Upper lobe of left lung (tissue), 6 donors: Measurements from ENCODE around the gene NCBP1. TPM values are rescaled to one million over a fixed set of nuclear protein-coding genes. Genes with fewer than 3 reads are reported as not detected.
A peak's percentile ranks its signal among the peaks of the same experiment; 100 is the strongest.

Source experiments
- ATAC-seq, 2 donors: fragments of 200-7000 bp; cut with Tn5 transposase; one replicate each; pipeline ENCODE4 v1.9.1; 2022; ENCODE audit warnings: mild to moderate bottlenecking in 2 of 2, moderate library complexity in 2 of 2; ENCODE audit not compliant: low FRiP score in 2 of 2
- DNase-seq, 2 donors: peaks; one replicate each; pipeline ENCODE4 v3.0.0-alpha.2; 2019 to 2020
- H3K27ac ChIP-seq, 4 donors: fragments of 200-600 bp; sonication (generic); one replicate each; pipeline ENCODE4 v1.5.1; 2016 to 2019
- H3K27me3 ChIP-seq, 4 donors: fragments of 200-600 bp; sonication (generic); one replicate each; pipeline ENCODE4 v1.5.1; 2017 to 2019
- H3K36me3 ChIP-seq, 4 donors: fragments of 200-600 bp; sonication (generic); one replicate each; pipeline ENCODE4 v1.5.1; 2016 to 2019
- H3K4me1 ChIP-seq, 4 donors: fragments of 200-600 bp; sonication (generic); one replicate each; pipeline ENCODE4 v1.5.1; 2018 to 2019
- H3K4me3 ChIP-seq, 4 donors: fragments of 200-600 bp; sonication (generic); one replicate each; pipeline ENCODE4 v1.5.1; 2017 to 2019; ENCODE audit warnings: mild to moderate bottlenecking in 2 of 4, moderate library complexity in 1 of 4
- H3K9me3 ChIP-seq, 4 donors: fragments of 200-600 bp; sonication (generic); one replicate each; pipeline ENCODE4 v1.5.1; 2018 to 2019
- EP300 ChIP-seq, 4 donors: sonication (generic); formaldehyde crosslinking; IDR thresholded peaks; one replicate each; pipeline ENCODE4 v1.5.1; 2017; ENCODE audit warnings: antibody characterized with exemption in 4 of 4, control low read depth in 2 of 4
- POLR2A ChIP-seq, 4 donors: fragments of 450-650 bp; IDR thresholded peaks; one replicate each; pipeline ENCODE4 v1.5.1; 2016 to 2017; ENCODE audit warnings: antibody characterized with exemption in 4 of 4, mild to moderate bottlenecking in 2 of 4
- POLR2AphosphoS5 ChIP-seq, 2 donors: sonication (generic); formaldehyde crosslinking; IDR thresholded peaks; one replicate each; pipeline ENCODE4 v1.5.1; 2017; ENCODE audit warnings: antibody characterized with exemption in 2 of 2
- WGBS, 2 donors: methylation state at CpG; one replicate each; pipeline ENCODE4 v1.1.5; 2017 to 2018; 5-methylcytosine and 5-hydroxymethylcytosine counted together
- total RNA-seq, 6 donors: library from RNA; depleted of rRNA in 4 of 6; stranded (reverse); fragments of >200 nt in 4 of 6; gene quantifications; one replicate each; pipeline versions ENCODE4 v1.1.0 to v1.2.1, GENCODE V29; 2016 to 2021
- TF ChIP-seq, protein P1 (sequence below), 6 experiments: fragments of 450-650 bp in 4 of 6; fragments of 200-600 bp in 2 of 6; sonication (generic) in 2 of 6; IDR thresholded peaks; one replicate each; pipeline ENCODE4 v1.5.1; 2016 to 2019; ENCODE audit warnings: antibody characterized with exemption in 6 of 6
- donor health status: DM: no; HTN: no; CAD: no; lungs with moderate emphysema.
- donor health status: DM: no; HTN: yes; CAD: no; lungs with severe emphysema.

NCBP1 gene
- total RNA-seq, 6 donors from 2014 or later: 16.3 to 51.3 (median 22.1) TPM

DNA sequence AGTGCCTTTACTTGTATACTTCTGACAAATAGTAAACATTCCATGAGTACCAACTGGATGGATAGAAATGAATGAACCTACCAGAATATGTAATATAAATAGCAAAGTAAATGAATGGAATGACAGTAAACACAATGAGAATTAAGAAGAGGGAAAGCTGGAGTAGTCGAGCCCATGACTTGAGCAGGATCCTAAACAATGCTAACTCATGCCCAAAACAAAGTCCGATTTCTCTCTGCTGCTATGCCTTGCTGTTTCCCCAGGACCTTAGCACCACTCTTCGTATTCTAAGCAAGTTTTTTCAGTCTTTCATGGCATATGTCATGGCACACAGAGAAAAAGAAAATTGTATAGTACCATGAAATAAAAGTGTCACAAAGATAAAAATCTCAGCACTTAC is 61.8 kb downstream of the NCBP1 start:
- Histone ChIP-seq H3K4me3 (peak overlapping the region in 1 of 4 donors; percentile 95), H3K9me3 (no peaks in the 10 kb centered on the region), H3K27me3 (no peaks in the 10 kb centered on the region), H3K36me3 (peaks cover 0 to 23% (median 8%) of the 10 kb centered on the region in 4 donors), H3K27ac (no peak overlapping the region), H3K4me1 (peaks cover 21 to 30% (median 23%) of the 10 kb centered on the region in 4 donors)
- 75 to 79% methylated on average over 3 of the region's 3 CpGs for WGBS, 2 donors
- TF ChIP-seq, protein P1, sequence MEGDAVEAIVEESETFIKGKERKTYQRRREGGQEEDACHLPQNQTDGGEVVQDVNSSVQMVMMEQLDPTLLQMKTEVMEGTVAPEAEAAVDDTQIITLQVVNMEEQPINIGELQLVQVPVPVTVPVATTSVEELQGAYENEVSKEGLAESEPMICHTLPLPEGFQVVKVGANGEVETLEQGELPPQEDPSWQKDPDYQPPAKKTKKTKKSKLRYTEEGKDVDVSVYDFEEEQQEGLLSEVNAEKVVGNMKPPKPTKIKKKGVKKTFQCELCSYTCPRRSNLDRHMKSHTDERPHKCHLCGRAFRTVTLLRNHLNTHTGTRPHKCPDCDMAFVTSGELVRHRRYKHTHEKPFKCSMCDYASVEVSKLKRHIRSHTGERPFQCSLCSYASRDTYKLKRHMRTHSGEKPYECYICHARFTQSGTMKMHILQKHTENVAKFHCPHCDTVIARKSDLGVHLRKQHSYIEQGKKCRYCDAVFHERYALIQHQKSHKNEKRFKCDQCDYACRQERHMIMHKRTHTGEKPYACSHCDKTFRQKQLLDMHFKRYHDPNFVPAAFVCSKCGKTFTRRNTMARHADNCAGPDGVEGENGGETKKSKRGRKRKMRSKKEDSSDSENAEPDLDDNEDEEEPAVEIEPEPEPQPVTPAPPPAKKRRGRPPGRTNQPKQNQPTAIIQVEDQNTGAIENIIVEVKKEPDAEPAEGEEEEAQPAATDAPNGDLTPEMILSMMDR (IDR thresholded peaks at IDR 0.05): no peak
- TF ChIP-seq POLR2AphosphoS5 (IDR thresholded peaks at IDR 0.05) (no peak), EP300 (IDR thresholded peaks at IDR 0.05) (no peak), POLR2A (IDR thresholded peaks at IDR 0.05) (no peak)
- ATAC-seq: no peak
- DNase-seq: no peak

DNA sequence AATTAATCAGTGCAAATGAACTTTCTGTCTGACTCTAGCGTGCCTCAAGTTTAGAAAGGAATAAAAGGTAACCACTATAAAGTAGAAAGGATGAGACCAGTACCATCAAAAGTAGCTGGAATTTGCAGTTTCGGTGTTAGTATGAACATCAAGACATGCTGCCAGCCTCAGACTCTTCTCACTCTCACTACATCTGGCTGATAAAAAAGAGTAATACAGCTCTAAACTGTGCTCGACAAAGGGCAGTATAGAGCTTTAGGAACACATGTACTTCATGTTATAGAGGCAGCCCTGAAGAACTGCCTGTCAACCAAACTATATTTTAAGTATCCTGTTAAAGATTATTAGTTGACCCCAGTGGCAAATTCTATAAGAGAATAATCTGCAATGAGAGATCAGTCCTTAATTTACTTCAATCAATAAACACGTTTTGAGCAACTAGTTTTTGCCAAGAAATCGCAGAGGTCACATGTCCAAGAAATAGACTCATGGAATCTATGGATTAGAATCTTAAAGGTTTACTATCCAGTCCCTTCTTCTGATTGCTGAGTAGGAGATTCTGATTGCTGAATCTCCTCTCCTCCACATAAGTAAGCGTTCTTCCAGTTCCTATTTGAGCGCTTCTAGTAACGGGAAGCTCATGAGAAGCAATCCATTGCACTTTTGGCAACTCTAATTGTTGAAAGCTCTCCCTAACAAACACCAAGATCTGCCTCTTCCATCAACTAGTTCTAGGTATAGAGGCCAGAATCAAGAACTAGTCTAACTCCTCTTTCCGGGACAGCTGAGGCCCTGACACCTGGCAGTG is 62.6 kb downstream of the NCBP1 start:
- ATAC-seq (peak in 1 of 2 donors; percentile 16), DNase-seq (no peak)
- Histone ChIP-seq H3K4me3 (peak overlapping the region; percentile 51 to 95 (median 82)), H3K36me3 (peaks cover 0 to 15% (median 4%) of the 10 kb centered on the region in 4 donors), H3K4me1 (peaks cover 21 to 30% (median 23%) of the 10 kb centered on the region in 4 donors), H3K9me3 (no peaks in the 10 kb centered on the region), H3K27ac (peak overlapping the region; percentile 87 to 97 (median 94)), H3K27me3 (no peaks in the 10 kb centered on the region)
- 21 to 25% methylated on average over 8 to 9 of the region's 9 CpGs for WGBS, 2 donors
- TF ChIP-seq POLR2AphosphoS5 (IDR thresholded peaks at IDR 0.05): no peak
- TF ChIP-seq EP300 (IDR thresholded peaks at IDR 0.05): no peak
- TF ChIP-seq POLR2A (IDR thresholded peaks at IDR 0.05): no peak
- TF ChIP-seq, protein P1 (IDR thresholded peaks at IDR 0.05): no peak

DNA sequence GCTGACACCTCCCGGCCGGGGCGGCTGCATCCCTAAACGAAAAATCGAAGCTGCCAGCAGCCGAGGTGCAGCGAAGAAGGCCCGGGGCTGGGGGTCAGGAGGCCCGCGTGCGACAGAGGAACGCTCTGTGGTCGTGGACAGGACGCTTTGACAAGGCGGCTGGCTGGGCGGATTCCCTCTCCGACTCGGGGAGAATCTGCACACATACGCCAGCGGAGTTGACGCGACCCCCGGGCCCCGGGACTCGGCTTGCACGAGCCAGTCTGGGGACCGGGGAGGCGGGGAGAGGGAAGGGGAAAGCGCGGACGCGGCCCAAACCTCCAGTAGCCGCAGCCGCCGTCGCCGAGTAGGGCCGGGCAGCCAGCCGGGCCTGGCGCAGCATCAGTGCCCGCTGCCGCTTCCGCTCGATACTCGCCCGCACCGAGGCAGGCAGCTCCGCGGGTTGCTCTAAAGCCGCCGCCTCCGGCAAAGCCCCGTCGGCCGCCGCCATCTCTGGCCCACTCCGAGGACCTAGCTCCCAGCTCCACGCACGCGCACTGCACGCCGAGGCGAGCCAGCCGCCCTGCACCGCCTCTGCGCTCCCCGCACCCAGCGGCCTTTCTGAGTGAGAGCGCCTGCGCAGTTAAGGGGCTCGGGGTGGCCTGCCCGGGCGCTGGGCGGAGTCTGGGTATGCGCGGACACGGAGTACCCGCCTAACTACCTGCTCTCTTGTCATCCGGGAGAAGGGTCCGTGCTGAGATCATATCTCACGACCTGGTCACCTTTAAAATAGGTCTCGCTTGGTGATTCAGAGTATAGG is 63.4 kb downstream of the NCBP1 start, which contains the start of gene XPA:
Gene XPA (minus strand): TSS at position 538 of the 799 bp plus-strand sequence. CDS start 48 bp downstream, at position 490.
- peaks cover 21 to 30% (median 23%) of the 10 kb centered on the region in 4 donors for H3K4me1 ChIP-seq
- peak within 1 kb of the TSS; percentile 87 to 97 (median 94) for H3K27ac ChIP-seq
- H3K4me3 ChIP-seq: peak within 1 kb of the TSS; percentile 51 to 95 (median 82)
- DNase-seq (peak; percentile 98 to 99), ATAC-seq (peak; percentile 98 to 100)
- H3K9me3 ChIP-seq: no peaks in the 10 kb centered on the region
- no peaks in the 10 kb centered on the region for H3K27me3 ChIP-seq
- TF ChIP-seq POLR2A (IDR thresholded peaks at IDR 0.05) (peak in 3 of 4 donors; percentile 93 to 95 (median 94)), EP300 (IDR thresholded peaks at IDR 0.05) (peak in 1 of 4 donors; percentile 31), POLR2AphosphoS5 (IDR thresholded peaks at IDR 0.05) (peak; percentile 78 to 95)
- TF ChIP-seq, protein P1 (IDR thresholded peaks at IDR 0.05): peak in 2 of 6 experiments; percentile 19 to 35
- 0 to 1% methylated on average over 16 to 29 of the region's 82 CpGs for WGBS, 2 donors
- H3K36me3 ChIP-seq: peaks cover 0 to 7% (median 0%) of the 10 kb centered on the region in 4 donors

DNA sequence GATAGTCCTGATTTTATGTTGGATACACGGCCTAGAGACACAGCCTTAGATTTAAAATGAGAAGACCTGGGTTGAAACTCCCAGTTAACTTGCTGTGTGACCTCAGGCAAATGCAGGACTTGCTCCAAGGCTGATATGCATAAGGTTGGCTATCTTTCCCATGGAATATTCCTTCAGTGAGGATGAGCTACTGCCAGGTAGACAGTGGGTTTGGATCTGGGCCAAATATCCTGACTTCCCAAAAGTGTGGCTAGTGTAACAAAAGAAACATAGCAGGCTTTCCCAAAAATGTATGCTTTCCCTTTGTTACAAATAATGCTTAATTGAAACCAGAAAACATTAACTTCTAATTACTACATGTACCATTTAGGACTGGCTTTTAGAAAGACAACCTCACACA is 64.2 kb downstream of the NCBP1 start:
- TF ChIP-seq, protein P1 (IDR thresholded peaks at IDR 0.05): no peak
- TF ChIP-seq POLR2AphosphoS5 (IDR thresholded peaks at IDR 0.05) (no peak), EP300 (IDR thresholded peaks at IDR 0.05) (no peak), POLR2A (IDR thresholded peaks at IDR 0.05) (no peak)
- ATAC-seq: no peak
- peak overlapping the region in 2 of 4 donors; percentile 72 to 95 for H3K4me3 ChIP-seq
- no peaks in the 10 kb centered on the region for H3K9me3 ChIP-seq
- DNase-seq: no peak
- H3K27me3 ChIP-seq: no peaks in the 10 kb centered on the region
- WGBS, 2 donors: 47 to 50% methylated on average over 1 of the region's 1 CpG
- H3K36me3 ChIP-seq: peaks cover 0 to 3% (median 0%) of the 10 kb centered on the region in 4 donors
- H3K4me1 ChIP-seq: peaks cover 21 to 30% (median 23%) of the 10 kb centered on the region in 4 donors
- H3K27ac ChIP-seq: peak overlapping the region; percentile 87 to 97 (median 94)
